ENCODE measurements around the gene FAF1.

Gene FAF1

DNA sequence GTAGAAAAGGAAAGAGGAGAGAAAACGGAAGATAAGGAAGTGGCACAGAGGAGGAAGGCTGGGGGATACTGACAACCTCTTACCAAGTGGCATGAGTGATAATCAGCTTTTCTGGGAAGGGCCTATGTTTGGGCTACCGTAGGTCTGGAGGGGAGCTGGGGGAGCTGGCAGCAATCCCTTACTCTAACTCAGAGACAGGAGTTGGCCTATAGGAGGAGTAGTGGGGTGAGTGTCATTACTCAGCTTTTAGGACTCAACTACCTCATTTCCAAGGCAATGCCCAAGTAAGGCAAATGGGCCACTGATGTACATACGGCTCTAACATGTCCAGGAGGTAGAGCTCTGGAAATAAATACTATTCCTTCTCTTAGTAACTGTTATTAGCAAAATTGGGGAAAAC is 488.1 kb downstream of the FAF1 start:
- TF ChIP-seq, protein P1, sequence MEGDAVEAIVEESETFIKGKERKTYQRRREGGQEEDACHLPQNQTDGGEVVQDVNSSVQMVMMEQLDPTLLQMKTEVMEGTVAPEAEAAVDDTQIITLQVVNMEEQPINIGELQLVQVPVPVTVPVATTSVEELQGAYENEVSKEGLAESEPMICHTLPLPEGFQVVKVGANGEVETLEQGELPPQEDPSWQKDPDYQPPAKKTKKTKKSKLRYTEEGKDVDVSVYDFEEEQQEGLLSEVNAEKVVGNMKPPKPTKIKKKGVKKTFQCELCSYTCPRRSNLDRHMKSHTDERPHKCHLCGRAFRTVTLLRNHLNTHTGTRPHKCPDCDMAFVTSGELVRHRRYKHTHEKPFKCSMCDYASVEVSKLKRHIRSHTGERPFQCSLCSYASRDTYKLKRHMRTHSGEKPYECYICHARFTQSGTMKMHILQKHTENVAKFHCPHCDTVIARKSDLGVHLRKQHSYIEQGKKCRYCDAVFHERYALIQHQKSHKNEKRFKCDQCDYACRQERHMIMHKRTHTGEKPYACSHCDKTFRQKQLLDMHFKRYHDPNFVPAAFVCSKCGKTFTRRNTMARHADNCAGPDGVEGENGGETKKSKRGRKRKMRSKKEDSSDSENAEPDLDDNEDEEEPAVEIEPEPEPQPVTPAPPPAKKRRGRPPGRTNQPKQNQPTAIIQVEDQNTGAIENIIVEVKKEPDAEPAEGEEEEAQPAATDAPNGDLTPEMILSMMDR (IDR thresholded peaks at IDR 0.05; ENCODE audit: insufficient read depth, low read depth, low read length, missing control alignments): no peak
- no peak for DNase-seq (ENCODE audit: low read depth)
- H3K4me3 ChIP-seq (ENCODE audit: low read depth, low read length): no peak overlapping the region

DNA sequence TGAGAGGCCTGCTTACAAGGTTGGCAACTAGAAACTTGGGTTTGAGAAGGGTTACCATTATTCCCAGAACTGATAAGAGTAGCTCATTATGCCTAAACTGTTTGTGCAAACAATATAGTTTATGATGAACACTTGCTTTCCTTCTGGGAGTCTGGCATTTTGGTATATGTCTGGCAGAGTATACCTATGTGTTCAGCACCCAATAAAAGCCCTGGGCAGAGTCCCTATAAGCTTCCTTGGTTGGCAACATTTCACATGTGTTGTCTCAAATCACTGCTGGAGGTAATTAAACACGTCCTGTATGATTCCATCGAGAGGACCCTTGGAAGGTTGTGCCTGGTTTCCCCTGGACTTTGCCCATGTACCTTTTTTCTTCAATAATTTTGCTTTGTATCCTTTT is 497.1 kb downstream of the FAF1 start:
- H3K4me3 ChIP-seq (ENCODE audit: low read depth, low read length): no peak overlapping the region
- no peak for DNase-seq (ENCODE audit: low read depth)
- TF ChIP-seq, protein P1 (IDR thresholded peaks at IDR 0.05; ENCODE audit: insufficient read depth, low read depth, low read length, missing control alignments): no peak

GRCh38 chr1:50458507-50458906 is 501.6 kb downstream of the FAF1 start:
- no peak for DNase-seq (ENCODE audit: low read depth)
- H3K4me3 ChIP-seq (ENCODE audit: low read depth, low read length): no peak overlapping the region
- TF ChIP-seq, protein P1 (IDR thresholded peaks at IDR 0.05; ENCODE audit: insufficient read depth, low read depth, low read length, missing control alignments): no peak

DNA sequence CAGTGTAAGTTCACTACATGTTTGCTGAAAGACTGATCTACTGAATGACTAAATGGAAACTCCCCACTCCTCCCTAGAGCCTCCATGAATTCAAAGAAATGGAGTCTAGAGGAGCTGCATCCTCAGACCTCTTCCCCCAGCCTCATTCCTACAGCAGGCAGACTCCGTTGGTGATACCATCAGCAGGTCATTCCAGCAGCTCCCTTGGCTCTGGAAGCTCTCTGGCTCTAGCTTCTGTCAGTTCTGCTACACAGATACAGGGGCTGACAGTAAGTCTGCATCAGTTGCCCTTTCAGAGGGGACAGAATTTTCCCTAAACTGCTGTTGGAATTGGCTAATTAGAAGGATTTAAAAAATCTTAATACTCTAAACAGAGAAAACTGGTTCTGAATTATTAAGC is 505.2 kb downstream of the FAF1 start:
- TF ChIP-seq, protein P1 (IDR thresholded peaks at IDR 0.05; ENCODE audit: insufficient read depth, low read depth, low read length, missing control alignments): no peak
- no peak for DNase-seq (ENCODE audit: low read depth)
- no peak overlapping the region for H3K4me3 ChIP-seq (ENCODE audit: low read depth, low read length)

GRCh38 chr1:50453266-50453665 is 506.8 kb downstream of the FAF1 start:
- no peak overlapping the region for H3K4me3 ChIP-seq (ENCODE audit: low read depth, low read length)
- TF ChIP-seq, protein P1 (IDR thresholded peaks at IDR 0.05; ENCODE audit: insufficient read depth, low read depth, low read length, missing control alignments): no peak
- DNase-seq (ENCODE audit: low read depth): no peak

DNA sequence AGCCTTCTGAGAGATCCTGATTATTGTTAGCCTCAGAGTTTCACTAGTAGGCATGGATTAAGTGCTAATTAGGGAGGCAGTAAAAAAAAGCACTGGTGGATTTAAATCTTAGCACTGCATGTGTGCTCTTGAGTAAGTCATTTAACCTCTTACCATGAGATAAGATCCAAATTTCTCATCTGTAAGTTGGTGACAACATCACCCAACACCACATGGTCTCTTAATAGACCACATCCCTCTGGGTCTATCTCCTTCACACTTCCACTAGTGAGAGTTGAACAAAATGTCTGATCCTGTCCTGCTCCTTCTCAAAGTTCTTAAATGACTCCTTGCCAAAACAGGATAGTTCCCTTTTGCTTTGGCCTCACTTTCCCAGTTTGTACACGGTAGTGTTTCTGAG is 507.4 kb downstream of the FAF1 start:
- TF ChIP-seq, protein P1 (IDR thresholded peaks at IDR 0.05; ENCODE audit: insufficient read depth, low read depth, low read length, missing control alignments): no peak
- no peak overlapping the region for H3K4me3 ChIP-seq (ENCODE audit: low read depth, low read length)
- no peak for DNase-seq (ENCODE audit: low read depth)

DNA sequence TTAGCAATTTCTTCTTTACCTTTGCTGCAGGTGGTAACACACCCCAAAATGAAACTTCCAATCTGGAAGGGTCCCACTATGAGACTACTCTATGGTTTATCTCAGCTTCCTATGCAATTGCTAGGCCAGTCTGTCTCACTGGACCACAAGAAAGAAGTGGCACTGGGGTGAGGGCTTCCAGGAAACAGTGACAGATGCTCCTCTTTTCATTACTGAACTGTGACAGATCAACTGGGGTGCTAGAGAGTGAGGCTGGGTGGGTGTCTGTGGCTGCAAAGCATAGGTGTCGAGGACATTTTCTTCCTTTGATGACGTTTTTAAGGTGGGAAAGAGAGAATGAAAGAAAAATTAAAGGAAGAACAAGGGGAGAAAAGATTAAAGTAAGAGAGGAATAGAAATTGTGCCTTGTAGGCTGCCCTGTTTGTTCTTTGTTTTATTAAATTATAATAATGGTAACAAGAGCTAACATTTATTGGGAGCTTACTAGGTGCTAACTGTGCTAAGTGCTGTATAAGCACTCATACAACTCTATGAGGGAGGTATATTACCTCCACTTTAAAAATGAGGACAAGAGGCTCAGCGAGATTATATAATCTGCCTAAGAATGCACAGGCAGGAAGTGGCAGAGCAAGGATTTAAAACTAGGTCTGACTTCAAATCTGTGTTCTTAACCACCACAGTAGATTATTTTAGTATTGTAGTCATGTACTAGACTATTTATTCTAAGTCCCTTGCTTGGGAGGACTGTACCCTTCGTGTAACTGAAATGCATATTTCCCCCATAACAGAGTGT is 509.0 kb downstream of the FAF1 start:
- TF ChIP-seq, protein P1 (IDR thresholded peaks at IDR 0.05; ENCODE audit: insufficient read depth, low read depth, low read length, missing control alignments): no peak
- no peak for DNase-seq (ENCODE audit: low read depth)
- no peak overlapping the region for H3K4me3 ChIP-seq (ENCODE audit: low read depth, low read length)

Data from GM12865 (cell line).